ENCODE results near the gene GRHL3.

The GRHL3 gene

DNA sequence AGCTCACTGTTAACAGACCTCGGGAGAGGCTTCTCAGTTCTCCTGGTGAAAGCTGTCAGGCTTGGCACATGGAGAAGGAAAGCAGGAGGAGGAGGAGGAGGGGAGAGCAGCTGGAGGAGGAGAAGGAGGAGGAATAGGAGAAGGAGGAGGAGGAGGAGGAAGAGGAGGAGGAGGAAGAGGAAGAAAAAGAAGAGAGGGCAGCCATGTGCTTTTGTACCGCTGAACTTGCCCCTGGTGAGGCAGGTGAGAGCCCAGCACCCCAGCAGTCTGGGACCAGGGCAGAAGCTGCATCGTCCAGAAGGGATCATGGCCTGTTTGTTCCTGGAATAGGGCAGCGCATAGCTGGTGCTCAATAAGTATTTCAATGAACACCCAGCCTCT, 21.3 kb upstream of the GRHL3 start:
- DNase-seq (ENCODE audit: low spot score in 2 of 2) = no peak
- Histone ChIP-seq H3K4me3 (no peak overlapping the region), H3K9me3 (no peaks in the 10 kb centered on the region), H3K27me3 (ENCODE audit: low read depth) (peaks cover 13% of the 10 kb centered on the region), H3K4me1 (peaks cover 16% of the 10 kb centered on the region), H3K36me3 (replicated peaks) (no peaks in the 10 kb centered on the region)
- in situ Hi-C loops (cut with MboI; ENCODE audit: low sequenced_read_pairs) = no loop called here

DNA sequence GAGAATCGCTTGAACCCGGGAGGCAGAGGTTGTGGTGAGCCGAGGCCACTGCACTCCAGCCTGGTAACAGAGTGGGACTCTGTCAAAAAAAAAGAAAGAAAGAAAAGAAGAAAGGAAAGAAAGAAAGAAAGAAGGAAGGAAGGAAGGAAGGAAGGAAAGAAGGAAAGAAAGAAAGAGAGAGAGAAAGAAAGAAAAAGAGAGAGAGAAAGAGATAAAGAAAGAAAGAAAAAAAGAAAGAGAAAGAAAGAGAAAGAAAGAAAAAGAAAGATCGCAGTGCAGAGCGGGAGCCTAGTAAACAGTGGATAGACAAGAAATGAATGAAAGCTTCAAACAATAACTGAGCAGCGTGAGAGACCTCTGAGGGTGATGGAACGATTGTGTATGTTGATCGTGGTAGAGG, 20.6 kb upstream of the GRHL3 start:
- no peak for DNase-seq (ENCODE audit: low spot score in 2 of 2)
- Histone ChIP-seq H3K4me1 (peaks cover 16% of the 10 kb centered on the region), H3K9me3 (no peaks in the 10 kb centered on the region), H3K4me3 (no peak overlapping the region), H3K27me3 (ENCODE audit: low read depth) (peaks cover 13% of the 10 kb centered on the region), H3K36me3 (replicated peaks) (no peaks in the 10 kb centered on the region)
- in situ Hi-C loops (cut with MboI; ENCODE audit: low sequenced_read_pairs) = no loop called here

DNA sequence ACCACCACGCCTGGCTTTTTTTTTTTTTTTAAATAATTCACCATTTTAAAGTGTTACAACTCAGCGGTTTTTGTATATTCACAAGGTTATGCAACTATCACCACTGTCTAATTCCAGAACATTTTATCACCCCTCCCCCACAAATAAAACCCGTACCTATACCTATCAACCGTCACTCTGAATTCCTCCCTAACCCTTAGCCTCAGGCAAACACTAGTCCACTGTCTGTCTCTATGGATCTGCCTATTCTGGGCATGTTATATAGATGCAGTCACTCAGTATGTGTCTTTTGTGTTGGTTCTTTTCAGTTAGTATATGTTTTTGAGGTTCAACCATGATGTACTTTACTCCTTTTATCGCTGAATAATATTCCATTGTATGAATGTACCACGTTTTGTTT, 19.3 kb upstream of the GRHL3 start:
- Histone ChIP-seq H3K4me3 (no peak overlapping the region), H3K27me3 (ENCODE audit: low read depth) (peaks cover 13% of the 10 kb centered on the region), H3K4me1 (peaks cover 10% of the 10 kb centered on the region), H3K36me3 (replicated peaks) (no peaks in the 10 kb centered on the region), H3K9me3 (no peaks in the 10 kb centered on the region)
- in situ Hi-C loops (cut with MboI; ENCODE audit: low sequenced_read_pairs) = no loop called here
- DNase-seq (ENCODE audit: low spot score in 2 of 2) = no peak

DNA sequence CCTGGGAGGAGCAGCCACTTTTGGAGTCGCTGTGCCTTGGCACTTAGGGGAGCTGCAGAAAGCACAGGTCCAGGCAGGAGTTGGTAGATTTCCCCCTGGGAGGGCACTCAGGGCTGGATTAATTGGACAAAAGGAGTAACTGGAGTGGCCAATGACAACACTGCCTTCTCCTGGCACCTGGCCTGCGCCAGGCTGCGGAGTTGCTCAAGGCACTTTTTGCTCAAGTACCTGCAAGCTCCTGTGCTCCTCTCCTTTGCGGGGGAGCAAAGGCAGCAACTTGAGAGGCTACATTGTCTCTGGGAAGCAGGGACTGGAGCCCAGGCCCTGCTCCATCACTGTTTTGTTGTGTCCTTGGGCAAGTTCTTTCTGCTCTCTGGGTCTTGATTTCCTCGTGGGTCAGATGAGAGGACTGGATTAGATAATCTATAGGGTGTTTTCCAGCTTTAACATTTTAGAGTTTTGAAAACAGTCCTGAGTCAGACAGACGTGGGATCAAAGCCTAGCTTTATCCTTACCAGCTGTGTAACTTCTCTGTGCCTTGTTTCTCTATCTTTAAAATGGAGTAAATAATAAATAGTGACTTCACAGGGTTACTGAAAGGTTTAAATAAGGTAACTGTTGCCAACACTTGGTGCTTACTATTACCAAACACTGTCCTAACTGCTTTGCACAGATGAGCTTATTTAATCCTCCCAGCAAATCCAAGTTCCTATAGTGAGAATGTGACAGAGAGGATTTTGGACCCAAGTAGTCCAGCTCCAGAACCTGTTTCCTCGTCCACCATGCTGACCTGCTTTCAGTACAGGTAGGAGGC, 18.0 kb upstream of the GRHL3 start:
- H3K36me3 ChIP-seq (replicated peaks) = no peaks in the 10 kb centered on the region
- H3K4me1 ChIP-seq = peaks cover 3% of the 10 kb centered on the region; the same call in 1 of the 2 replicates
- in situ Hi-C loops (cut with MboI; ENCODE audit: low sequenced_read_pairs) = no loop called here
- H3K9me3 ChIP-seq = no peaks in the 10 kb centered on the region
- no peak for DNase-seq (ENCODE audit: low spot score in 2 of 2)
- H3K27me3 ChIP-seq (ENCODE audit: low read depth) = peaks cover 13% of the 10 kb centered on the region
- no peak overlapping the region for H3K4me3 ChIP-seq

DNA sequence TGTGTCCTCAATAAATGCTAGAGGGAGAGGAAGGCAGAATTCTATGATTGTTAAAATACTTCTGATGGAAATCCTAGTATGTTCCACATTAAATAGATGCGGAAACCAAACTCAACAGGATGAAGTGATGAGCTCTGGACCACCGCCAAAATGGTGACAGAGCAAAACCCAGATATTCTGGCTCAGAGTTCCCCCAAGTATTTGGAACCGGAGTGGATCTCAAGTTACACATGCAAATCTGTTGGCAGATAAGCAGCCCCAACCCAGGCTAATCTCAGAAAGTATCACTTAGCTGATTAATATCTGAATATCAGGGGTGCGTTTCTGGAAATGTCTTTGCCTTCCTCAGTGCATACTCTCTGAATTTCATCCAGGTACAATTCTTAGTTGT, 17.4 kb upstream of the GRHL3 start:
- peaks cover 13% of the 10 kb centered on the region for H3K27me3 ChIP-seq (ENCODE audit: low read depth)
- in situ Hi-C loops (cut with MboI; ENCODE audit: low sequenced_read_pairs) = no loop called here
- peaks cover 3% of the 10 kb centered on the region; the same call in 1 of the 2 replicates for H3K4me1 ChIP-seq
- H3K36me3 ChIP-seq (replicated peaks) = no peaks in the 10 kb centered on the region
- no peak overlapping the region for H3K4me3 ChIP-seq
- no peak for DNase-seq (ENCODE audit: low spot score in 2 of 2)
- no peaks in the 10 kb centered on the region for H3K9me3 ChIP-seq

DNA sequence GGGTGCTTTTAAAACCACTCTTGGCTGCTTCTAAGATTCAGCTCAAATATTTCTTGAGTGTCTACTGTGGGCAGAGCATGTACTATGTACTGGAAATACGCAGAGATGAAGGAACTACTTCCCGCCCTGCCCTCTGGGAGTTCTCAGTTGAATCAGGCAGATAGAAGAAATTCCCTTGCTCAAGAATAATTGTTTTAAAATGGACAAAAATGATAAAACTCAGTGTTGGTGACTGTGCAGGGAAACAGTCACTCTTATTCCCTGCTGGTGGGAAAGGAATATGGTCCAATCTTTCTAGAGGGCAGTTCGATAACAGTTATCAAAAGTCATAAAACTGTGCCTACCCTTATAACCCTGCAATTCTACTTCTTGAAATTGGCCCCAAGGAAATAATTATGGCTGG, 16.9 kb upstream of the GRHL3 start:
- DNase-seq (ENCODE audit: low spot score in 2 of 2) = no peak
- H3K4me3 ChIP-seq = no peak overlapping the region
- peaks cover 3% of the 10 kb centered on the region; the same call in 1 of the 2 replicates for H3K4me1 ChIP-seq
- peaks cover 13% of the 10 kb centered on the region for H3K27me3 ChIP-seq (ENCODE audit: low read depth)
- no peaks in the 10 kb centered on the region for H3K36me3 ChIP-seq (replicated peaks)
- no peaks in the 10 kb centered on the region for H3K9me3 ChIP-seq
- in situ Hi-C loops (cut with MboI; ENCODE audit: low sequenced_read_pairs) = no loop called here

DNA sequence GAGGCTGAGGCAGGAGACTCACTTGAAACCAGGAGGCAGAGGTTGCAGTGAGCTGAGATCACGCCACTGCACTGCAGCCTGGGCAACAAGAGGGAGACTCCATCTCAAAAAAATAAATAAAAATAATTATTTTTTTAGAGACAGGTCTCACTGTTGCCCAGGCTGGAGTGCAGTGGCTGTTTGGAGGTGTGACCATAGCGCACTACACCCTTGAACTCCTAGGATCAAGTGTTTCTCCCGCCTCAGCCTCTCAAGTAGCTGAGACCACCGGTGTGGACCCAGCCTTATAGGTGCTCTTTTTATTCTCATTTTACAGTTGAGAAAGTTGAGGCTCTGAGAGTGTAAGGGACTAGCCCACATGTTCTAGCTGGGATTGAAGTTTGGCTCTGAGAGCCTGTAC, 15.6 kb upstream of the GRHL3 start:
- no peak overlapping the region for H3K4me3 ChIP-seq
- DNase-seq (ENCODE audit: low spot score in 2 of 2) = no peak
- H3K27me3 ChIP-seq (ENCODE audit: low read depth) = peaks cover 13% of the 10 kb centered on the region
- H3K9me3 ChIP-seq = no peaks in the 10 kb centered on the region
- H3K4me1 ChIP-seq = peaks cover 3% of the 10 kb centered on the region; the same call in 1 of the 2 replicates
- in situ Hi-C loops (cut with MboI; ENCODE audit: low sequenced_read_pairs) = no loop called here
- no peaks in the 10 kb centered on the region for H3K36me3 ChIP-seq (replicated peaks)

DNA sequence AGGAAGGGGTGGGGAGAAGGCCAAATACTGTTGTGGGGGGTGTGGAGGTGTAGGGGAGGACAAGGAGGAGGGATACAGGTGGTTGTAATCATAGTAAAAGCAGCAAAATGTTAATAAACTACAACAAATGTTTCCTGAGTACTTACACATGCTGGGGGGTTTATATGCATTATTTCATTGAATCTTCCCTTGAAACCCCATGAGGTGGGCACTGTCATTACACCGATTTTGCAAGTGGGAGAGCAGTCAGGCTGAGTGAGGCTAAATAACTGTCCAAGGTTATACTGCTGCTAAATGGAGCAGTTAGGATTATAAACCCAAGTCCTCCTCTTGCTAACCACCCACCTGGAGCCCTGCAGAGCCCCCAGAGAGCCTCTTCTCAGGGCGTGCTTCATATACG, 14.4 kb upstream of the GRHL3 start:
- H3K27me3 ChIP-seq (ENCODE audit: low read depth) = peaks cover 13% of the 10 kb centered on the region
- H3K36me3 ChIP-seq (replicated peaks) = no peaks in the 10 kb centered on the region
- DNase-seq (ENCODE audit: low spot score in 2 of 2) = no peak
- H3K9me3 ChIP-seq = no peaks in the 10 kb centered on the region
- peaks cover 3% of the 10 kb centered on the region; the same call in 1 of the 2 replicates for H3K4me1 ChIP-seq
- in situ Hi-C loops (cut with MboI; ENCODE audit: low sequenced_read_pairs) = no loop called here
- H3K4me3 ChIP-seq = no peak overlapping the region

DNA sequence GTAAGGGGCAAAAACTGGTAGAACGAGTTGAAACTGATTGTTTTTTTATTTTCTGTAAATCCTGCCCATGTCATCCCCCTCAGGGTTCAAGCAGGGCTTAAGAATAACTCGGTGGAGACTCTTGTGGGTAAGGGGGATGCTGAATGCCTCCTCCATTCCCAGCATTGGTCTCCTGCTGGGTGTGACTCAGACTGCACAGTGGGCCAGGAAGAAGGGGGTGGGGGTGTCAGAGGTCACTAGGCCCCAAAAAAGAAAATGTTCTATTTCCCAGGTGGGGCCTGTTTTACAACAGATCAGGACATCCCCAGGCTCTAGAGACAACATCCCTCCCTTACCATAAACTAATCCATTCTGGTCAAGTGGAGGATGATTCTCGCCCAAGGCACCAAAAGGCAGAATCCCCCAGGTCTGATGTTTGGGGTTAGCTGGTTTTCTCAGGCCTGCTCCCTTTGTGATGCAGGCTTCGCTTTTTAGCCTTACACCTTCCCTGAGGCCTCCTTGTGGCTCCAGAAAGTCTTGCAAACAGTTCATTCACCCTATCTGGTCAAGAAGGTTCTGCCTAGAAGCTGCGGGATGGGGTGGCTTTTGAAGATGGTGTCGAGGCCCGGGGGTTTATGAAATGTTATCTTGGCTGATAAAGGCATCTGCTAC, 10.7 kb upstream of the GRHL3 start:
- Histone ChIP-seq H3K36me3 (replicated peaks) (no peaks in the 10 kb centered on the region), H3K27me3 (ENCODE audit: low read depth) (no peaks in the 10 kb centered on the region), H3K4me3 (no peak overlapping the region), H3K9me3 (no peaks in the 10 kb centered on the region), H3K4me1 (no peaks in the 10 kb centered on the region)
- no peak for DNase-seq (ENCODE audit: low spot score in 2 of 2)
- in situ Hi-C loops (cut with MboI; ENCODE audit: low sequenced_read_pairs) = no loop called here

DNA sequence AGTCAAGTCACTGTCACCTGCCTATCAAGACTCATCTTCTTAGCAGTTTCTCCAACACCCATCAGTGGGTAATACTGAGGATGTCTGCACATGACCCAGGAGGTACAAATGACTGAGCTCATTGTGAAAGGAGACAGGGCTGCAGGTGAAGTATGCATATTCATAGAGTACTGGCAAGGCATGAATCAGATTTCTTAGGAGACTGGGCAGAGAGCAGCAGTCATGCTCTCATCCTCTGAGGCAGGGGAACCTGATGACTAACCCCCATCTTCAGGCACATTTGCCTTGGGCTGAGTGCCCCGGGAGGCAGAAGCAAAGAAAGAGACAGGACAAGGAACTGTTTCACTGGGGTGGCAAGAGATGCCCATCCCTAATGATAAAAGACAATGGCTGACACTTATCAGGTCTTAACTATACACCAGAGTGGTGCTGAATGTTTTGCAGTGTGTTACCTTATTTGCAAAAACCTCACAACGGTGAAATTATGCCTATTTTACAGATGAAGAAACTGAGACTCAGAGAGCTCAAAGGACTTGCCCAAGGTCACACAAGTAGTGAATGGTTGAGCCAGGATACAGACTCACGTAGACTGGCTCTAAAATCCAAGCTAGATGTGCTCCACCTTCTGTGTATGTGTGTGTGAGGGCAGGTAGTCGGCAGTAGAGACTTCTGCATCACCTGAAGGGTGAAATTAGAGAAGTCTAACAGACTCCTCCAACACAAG, 9.2 kb upstream of the GRHL3 start:
- H3K4me3 ChIP-seq = no peak overlapping the region
- H3K9me3 ChIP-seq = no peaks in the 10 kb centered on the region
- in situ Hi-C loops (cut with MboI; ENCODE audit: low sequenced_read_pairs) = no loop called here
- H3K36me3 ChIP-seq (replicated peaks) = no peaks in the 10 kb centered on the region
- H3K4me1 ChIP-seq = no peaks in the 10 kb centered on the region
- DNase-seq (ENCODE audit: low spot score in 2 of 2) = no peak
- H3K27me3 ChIP-seq (ENCODE audit: low read depth) = no peaks in the 10 kb centered on the region

DNA sequence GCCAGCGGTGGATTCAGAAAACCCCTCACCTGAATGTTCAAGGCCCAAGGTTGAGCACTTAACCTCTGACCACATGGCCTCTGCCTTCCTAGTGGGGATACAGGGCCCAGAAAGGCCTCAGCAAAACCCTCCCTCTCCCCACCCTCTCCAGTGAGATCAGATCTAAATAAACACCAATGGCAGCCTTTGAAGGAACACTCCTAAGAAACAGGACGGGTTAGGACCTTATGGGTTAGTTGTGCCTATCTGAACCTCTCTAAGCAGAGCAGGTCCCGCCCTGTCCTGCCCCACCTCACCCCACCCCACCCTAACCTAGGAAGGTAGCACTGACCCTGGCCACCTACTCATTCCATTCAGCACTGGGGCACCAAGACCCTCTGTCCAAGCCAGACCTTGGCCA, 7.9 kb upstream of the GRHL3 start:
- Histone ChIP-seq H3K9me3 (no peaks in the 10 kb centered on the region), H3K4me3 (no peak overlapping the region), H3K27me3 (ENCODE audit: low read depth) (no peaks in the 10 kb centered on the region), H3K4me1 (no peaks in the 10 kb centered on the region), H3K36me3 (replicated peaks) (no peaks in the 10 kb centered on the region)
- DNase-seq (ENCODE audit: low spot score in 2 of 2) = no peak
- in situ Hi-C loops (cut with MboI; ENCODE audit: low sequenced_read_pairs) = no loop called here

DNA sequence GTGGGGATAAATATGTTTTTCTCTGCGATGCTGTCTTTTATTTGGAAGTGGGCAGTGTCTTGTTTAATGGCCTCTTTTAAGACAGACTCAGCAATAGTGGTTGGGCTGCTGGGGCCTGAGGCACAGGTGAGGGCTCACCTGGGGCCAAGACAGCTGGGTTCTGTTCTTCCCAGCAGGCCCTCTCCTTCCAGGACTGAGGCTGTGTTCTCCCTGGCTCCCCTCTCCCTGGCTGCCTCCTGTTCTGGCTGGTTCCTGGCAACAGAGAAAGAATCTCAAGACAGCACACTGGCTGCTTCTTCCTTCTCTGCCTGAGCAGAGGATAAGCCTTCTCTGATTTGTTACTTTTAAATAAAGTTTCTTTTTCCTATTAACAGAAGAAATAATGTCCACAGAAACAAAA, 7.4 kb upstream of the GRHL3 start:
- Histone ChIP-seq H3K4me1 (no peaks in the 10 kb centered on the region), H3K27me3 (ENCODE audit: low read depth) (no peaks in the 10 kb centered on the region), H3K9me3 (no peaks in the 10 kb centered on the region), H3K4me3 (no peak overlapping the region), H3K36me3 (replicated peaks) (no peaks in the 10 kb centered on the region)
- in situ Hi-C loops (cut with MboI; ENCODE audit: low sequenced_read_pairs) = no loop called here
- DNase-seq (ENCODE audit: low spot score in 2 of 2) = no peak

DNA sequence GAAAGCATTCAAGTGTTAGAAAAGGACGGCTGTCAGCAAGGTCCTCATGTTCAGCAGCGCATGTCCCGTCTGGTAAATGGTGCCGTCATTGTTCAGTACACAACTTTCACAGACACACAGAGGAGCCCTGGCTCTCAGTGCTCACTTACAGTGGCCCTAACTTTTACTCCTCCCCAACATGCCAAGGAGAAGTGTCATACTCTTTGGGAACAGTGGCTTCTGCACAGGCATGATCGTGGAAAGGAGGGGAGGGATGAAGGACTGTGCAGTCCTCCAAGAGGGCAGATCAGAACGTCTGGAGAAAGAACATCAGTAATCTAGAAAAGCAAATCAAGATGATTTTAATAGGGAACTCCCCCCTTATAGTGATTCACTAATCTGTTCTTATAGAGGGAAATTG, 3.8 kb upstream of the GRHL3 start:
- Histone ChIP-seq H3K27me3 (ENCODE audit: low read depth) (no peaks in the 10 kb centered on the region), H3K4me3 (no peak overlapping the region), H3K9me3 (no peaks in the 10 kb centered on the region), H3K36me3 (replicated peaks) (no peaks in the 10 kb centered on the region), H3K4me1 (peaks cover 3% of the 10 kb centered on the region; the same call in 1 of the 2 replicates)
- no peak for DNase-seq (ENCODE audit: low spot score in 2 of 2)
- in situ Hi-C loops (cut with MboI; ENCODE audit: low sequenced_read_pairs) = no loop called here

DNA sequence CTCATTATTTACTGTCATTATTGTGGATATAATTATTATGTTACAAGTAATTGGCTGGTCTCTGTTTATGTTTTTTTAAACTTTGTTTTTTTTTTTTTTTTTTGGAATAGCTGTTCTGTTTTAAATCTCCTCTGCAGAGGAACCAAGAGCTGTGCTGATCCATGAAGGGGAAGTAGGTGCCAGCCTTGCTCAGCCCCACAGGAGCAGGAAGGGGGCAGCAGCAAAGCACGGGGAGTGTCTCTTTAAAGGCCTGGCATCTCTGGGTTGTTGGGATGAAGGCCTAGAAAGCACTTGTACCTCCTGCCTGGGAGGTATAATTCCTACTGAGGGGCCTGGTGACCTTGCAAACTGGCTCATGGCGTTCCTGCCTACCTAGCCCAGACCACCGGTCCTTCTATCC, 2.5 kb upstream of the GRHL3 start:
- no peaks in the 10 kb centered on the region for H3K36me3 ChIP-seq (replicated peaks)
- H3K4me3 ChIP-seq = no peak overlapping the region
- no peaks in the 10 kb centered on the region for H3K9me3 ChIP-seq
- DNase-seq (ENCODE audit: low spot score in 2 of 2) = no peak
- H3K27me3 ChIP-seq (ENCODE audit: low read depth) = no peaks in the 10 kb centered on the region
- in situ Hi-C loops (cut with MboI; ENCODE audit: low sequenced_read_pairs) = no loop called here
- H3K4me1 ChIP-seq = peaks cover 10% of the 10 kb centered on the region

Data from HAP-1 (cell line).